SU-DHL-6 (cell line): Measurements from ENCODE around the gene SLC12A8.

Source experiments
- EZH2phosphoT487 ChIP-seq: fragments of 200-600 bp; sonication (generic), shearing (Covaris generic); conservative IDR thresholded peaks from 2 replicates; pipeline ENCODE4 v1.6.1; 2018; ENCODE audit warnings: mild to moderate bottlenecking, antibody characterized with exemption, low read length, moderate library complexity, mixed read lengths
- TF ChIP-seq, protein P1 (sequence below): fragments of 200-600 bp; sonication (generic); IDR thresholded peaks from one replicate; pipeline ENCODE4 v1.5.1; 2017; ENCODE audit warnings: antibody characterized with exemption, mild to moderate bottlenecking, low read length, moderate library complexity; ENCODE audit not compliant: insufficient read depth, poor library complexity, severe bottlenecking

DNA sequence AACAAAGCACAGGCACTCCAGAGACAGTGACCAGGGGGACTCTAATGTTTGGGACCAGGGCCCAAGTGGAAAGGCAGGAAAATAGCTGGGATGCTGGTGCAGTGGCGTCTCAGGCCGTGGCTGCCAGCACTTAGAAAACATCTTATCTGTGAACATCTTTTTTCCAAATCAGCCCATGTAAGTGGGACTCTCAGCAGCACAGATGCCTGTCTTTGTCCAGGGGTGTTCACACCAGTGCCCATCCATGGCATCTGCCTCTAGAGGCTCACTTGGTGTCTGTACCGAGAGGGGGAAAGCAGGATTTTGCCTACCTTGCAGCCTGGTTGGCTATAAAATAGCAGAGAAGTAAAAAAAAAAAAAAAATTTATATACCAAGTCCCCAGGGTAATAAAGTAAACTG, 26.7 kb downstream of the SLC12A8 start:
- TF ChIP-seq, protein P1, sequence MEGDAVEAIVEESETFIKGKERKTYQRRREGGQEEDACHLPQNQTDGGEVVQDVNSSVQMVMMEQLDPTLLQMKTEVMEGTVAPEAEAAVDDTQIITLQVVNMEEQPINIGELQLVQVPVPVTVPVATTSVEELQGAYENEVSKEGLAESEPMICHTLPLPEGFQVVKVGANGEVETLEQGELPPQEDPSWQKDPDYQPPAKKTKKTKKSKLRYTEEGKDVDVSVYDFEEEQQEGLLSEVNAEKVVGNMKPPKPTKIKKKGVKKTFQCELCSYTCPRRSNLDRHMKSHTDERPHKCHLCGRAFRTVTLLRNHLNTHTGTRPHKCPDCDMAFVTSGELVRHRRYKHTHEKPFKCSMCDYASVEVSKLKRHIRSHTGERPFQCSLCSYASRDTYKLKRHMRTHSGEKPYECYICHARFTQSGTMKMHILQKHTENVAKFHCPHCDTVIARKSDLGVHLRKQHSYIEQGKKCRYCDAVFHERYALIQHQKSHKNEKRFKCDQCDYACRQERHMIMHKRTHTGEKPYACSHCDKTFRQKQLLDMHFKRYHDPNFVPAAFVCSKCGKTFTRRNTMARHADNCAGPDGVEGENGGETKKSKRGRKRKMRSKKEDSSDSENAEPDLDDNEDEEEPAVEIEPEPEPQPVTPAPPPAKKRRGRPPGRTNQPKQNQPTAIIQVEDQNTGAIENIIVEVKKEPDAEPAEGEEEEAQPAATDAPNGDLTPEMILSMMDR, result no peak
- TF ChIP-seq EZH2phosphoT487, result no peak
